Smooth muscle cell (in vitro differentiated cells): ENCODE results near the gene NDUFA13. TPM values are rescaled to one million over a fixed set of nuclear protein-coding genes. Genes with fewer than 3 reads are reported as not detected.
A peak's percentile ranks its signal among the peaks of the same experiment; 100 is the strongest.

Experiments
- DNase-seq: peaks from one replicate; lab custom pipeline; 2025; ENCODE audit not compliant: unreplicated experiment; lab: John Stamatoyannopoulos, UW
- H2AFZ ChIP-seq: fragments of 200-600 bp; sonication (generic); 2 replicates; pipeline ENCODE4 v1.6.0; 2016; ENCODE audit warnings: antibody characterized with exemption, low read depth, mild to moderate bottlenecking
- H3F3A ChIP-seq: fragments of 200-600 bp; sonication (generic); 2 replicates; pipeline ENCODE4 v1.6.0; 2017; ENCODE audit warnings: antibody characterized with exemption, low read depth
- H3K27ac ChIP-seq: fragments of 200-600 bp; sonication (generic); 2 replicates; pipeline ENCODE4 v1.5.1; 2016; ENCODE audit warnings: low read depth, mild to moderate bottlenecking
- H3K27me3 ChIP-seq: fragments of 200-600 bp; sonication (generic); 2 replicates; pipeline ENCODE4 v1.6.1; 2016; ENCODE audit warnings: low read depth, mild to moderate bottlenecking
- H3K36me3 ChIP-seq: fragments of 200-600 bp; sonication (generic); 2 replicates; pipeline ENCODE4 v1.5.1; 2016; ENCODE audit warnings: low read depth
- H3K4me1 ChIP-seq: fragments of 200-600 bp; sonication (generic); 2 replicates; pipeline ENCODE4 v1.5.1; 2016; ENCODE audit warnings: low read depth
- H3K4me2 ChIP-seq: fragments of 200-600 bp; sonication (generic); 2 replicates; pipeline ENCODE4 v1.6.0; 2016; ENCODE audit warnings: mild to moderate bottlenecking
- H3K4me3 ChIP-seq: fragments of 200-600 bp; sonication (generic); 2 replicates; pipeline ENCODE4 v1.5.1; 2016; ENCODE audit warnings: mild to moderate bottlenecking
- H3K79me2 ChIP-seq: fragments of 200-600 bp; sonication (generic); 2 replicates; pipeline ENCODE4 v1.6.0; 2016; ENCODE audit warnings: low read depth, mild to moderate bottlenecking
- H3K9ac ChIP-seq: fragments of 200-600 bp; sonication (generic); 2 replicates; pipeline ENCODE4 v1.6.0; 2016; ENCODE audit warnings: low read depth
- H3K9me3 ChIP-seq: fragments of 200-600 bp; sonication (generic); replicated peaks from 2 replicates; pipeline ENCODE4 v1.5.1; 2016; ENCODE audit warnings: low read depth
- H4K20me1 ChIP-seq: fragments of 200-600 bp; sonication (generic); 2 replicates; pipeline ENCODE4 v1.6.0; 2016; ENCODE audit warnings: low read depth
- WGBS: methylation state at CpG from one replicate; pipeline ENCODE4 v1.1.7; 2016; ENCODE audit warnings: low lambda C conversion rate; 5-methylcytosine and 5-hydroxymethylcytosine counted together
- polyA plus RNA-seq: library from polyadenylated mRNA; unstranded; fragments of >200 nt; fragmentation: Nextera tagmentation; extraction: Ambion mirVana; gene quantifications from 2 replicates; pipeline ENCODE4 v1.2.1, GENCODE V29; 2016
- total RNA-seq: library from RNA; depleted of rRNA; stranded (reverse); fragments of >200 nt; gene quantifications from 2 replicates; pipeline ENCODE4 v1.2.3, GENCODE V29; 2014
- TF ChIP-seq, protein P1 (sequence below): fragments of 200-600 bp; sonication (generic); IDR thresholded peaks from 2 replicates; pipeline ENCODE4 v1.5.1; 2017; ENCODE audit warnings: borderline replicate concordance, mild to moderate bottlenecking, antibody characterized with exemption; ENCODE audit not compliant: insufficient read depth, poor library complexity, severe bottlenecking

NDUFA13 gene
- total and polyA plus RNA-seq, 2 experiments from 2014 or later: 42.3 to 559 TPM

DNA sequence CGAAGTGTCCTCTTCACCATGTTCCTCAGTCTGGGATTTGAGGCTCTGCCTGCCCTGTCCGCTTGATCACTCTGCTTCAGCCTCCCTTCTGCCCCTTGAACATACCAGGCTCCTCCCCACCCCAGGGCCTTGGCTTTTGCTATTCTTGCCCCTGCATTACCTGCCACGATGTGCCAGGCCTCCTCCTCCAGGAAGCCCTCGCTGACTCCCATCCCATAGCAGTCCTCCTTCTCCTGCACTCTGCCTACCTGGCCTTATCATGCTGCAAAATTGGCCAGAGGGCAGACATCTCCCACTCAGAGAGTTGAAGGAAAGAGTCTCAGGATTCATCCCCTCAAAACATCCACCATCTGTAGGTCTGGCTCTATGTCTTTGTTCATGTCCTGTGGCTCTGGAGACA, 14.9 kb downstream of the NDUFA13 start:
- Histone ChIP-seq H3F3A (no peaks in the 10 kb centered on the region), H3K4me3 (no peak overlapping the region), H4K20me1 (peaks cover 22% of the 10 kb centered on the region), H3K4me2 (no peak overlapping the region), H3K27me3 (no peaks in the 10 kb centered on the region), H3K36me3 (no peaks in the 10 kb centered on the region), H3K27ac (no peak overlapping the region), H3K9ac (no peak overlapping the region), H3K79me2 (no peaks in the 10 kb centered on the region), H3K4me1 (no peaks in the 10 kb centered on the region), H2AFZ (no peak overlapping the region), H3K9me3 (no peaks in the 10 kb centered on the region)
- DNase-seq: no peak
- TF ChIP-seq, protein P1, sequence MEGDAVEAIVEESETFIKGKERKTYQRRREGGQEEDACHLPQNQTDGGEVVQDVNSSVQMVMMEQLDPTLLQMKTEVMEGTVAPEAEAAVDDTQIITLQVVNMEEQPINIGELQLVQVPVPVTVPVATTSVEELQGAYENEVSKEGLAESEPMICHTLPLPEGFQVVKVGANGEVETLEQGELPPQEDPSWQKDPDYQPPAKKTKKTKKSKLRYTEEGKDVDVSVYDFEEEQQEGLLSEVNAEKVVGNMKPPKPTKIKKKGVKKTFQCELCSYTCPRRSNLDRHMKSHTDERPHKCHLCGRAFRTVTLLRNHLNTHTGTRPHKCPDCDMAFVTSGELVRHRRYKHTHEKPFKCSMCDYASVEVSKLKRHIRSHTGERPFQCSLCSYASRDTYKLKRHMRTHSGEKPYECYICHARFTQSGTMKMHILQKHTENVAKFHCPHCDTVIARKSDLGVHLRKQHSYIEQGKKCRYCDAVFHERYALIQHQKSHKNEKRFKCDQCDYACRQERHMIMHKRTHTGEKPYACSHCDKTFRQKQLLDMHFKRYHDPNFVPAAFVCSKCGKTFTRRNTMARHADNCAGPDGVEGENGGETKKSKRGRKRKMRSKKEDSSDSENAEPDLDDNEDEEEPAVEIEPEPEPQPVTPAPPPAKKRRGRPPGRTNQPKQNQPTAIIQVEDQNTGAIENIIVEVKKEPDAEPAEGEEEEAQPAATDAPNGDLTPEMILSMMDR: no peak
- 97% methylated on average over 4 of the region's 4 CpGs for WGBS

DNA sequence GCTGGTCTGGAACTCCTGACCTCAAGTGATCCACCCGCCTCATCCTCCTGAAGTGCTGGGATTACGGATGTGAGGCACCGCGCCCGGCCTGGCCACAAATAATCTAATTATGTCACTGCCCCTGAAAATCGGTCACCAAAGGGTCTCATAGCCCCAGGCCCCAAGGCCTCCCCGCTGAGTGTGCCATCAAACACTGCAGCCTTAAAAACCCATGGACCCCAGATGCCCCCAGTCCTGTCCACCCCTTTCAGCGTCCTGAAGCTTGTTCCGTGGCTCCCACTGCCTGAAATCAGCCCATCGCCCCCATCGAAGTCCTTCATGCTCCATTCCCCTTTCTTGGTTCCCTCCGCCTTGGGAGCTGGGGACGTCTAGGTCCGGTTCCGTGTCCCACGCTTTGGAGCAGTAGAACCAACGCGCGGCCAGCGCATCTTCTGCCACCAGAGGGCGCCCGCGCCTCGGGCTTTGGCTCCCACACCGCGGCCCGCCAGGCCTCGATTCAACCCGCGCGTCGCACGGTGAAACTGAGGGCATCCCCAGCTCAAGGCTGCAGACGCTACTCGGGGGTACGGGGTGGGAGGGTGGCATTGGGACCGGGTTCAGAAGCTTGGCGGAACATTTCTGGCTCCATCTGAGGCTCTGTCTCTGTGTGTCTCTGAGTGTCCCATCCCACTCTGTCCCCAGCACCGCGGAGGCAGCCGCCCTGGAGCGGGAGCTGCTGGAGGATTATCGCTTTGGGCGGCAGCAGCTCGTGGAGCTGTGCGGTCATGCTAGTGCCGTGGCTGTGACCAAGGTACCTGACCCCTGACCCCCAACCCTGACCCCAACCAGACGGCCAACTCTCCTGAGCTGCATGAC, 16.2 kb downstream of the NDUFA13 start:
- Histone ChIP-seq H3K27ac (no peak overlapping the region), H4K20me1 (peaks cover 9% of the 10 kb centered on the region), H3K9ac (no peak overlapping the region), H3F3A (no peaks in the 10 kb centered on the region), H3K79me2 (no peaks in the 10 kb centered on the region), H3K4me2 (no peak overlapping the region), H3K9me3 (no peaks in the 10 kb centered on the region), H3K27me3 (no peaks in the 10 kb centered on the region), H3K36me3 (no peaks in the 10 kb centered on the region), H3K4me1 (no peaks in the 10 kb centered on the region), H2AFZ (no peak overlapping the region), H3K4me3 (no peak overlapping the region)
- TF ChIP-seq, protein P1: peak; percentile 99
- DNase-seq: peak; percentile 43
- 31% methylated on average over 48 of the region's 48 CpGs for WGBS

DNA sequence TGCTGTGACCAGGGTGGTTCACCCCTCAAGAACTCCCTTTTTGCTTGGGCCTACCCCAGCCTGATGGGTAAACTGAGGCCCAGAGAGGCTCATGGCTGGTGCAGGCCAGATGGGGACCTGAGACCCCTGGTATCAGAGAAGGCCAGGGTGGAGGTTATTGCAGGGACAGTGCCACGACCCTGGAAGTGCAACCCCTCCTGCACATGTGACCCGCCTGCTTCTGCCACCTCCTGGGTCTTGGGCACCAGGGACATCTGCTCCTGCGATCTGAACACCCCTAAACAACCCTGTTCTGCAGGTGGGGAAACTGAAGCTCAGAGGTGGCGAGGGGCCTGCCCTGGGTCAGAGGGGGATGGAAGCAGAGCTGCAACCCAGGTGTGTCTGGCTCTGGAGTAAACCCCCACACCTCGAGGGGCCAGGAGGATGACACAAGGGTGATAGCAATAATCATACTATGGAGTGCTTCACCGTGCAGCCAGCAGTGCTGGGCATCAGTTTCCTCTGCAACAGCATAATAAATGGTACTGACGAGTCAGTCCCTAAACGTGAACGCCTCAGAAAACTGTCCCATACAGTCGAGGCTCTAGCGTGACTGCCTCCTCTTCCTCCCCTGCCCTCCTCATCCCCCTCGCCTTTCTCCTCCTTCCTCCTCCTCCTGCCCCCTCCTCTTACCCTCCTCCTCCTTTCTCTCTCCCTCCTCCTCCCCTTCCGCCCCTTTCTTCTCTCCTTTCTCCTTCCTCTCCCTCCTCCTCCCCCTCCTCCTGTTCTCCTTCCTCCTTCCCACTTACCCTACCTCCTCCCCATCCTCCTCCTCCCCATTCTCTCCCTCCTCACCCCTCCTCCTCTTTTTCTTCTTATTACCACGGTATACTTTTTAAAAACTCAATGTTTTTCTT, 17.0 kb downstream of the NDUFA13 start:
- H3K4me2 ChIP-seq: peak overlapping the region; percentile 14
- no peak overlapping the region for H3K9ac ChIP-seq
- no peaks in the 10 kb centered on the region for H3K79me2 ChIP-seq
- TF ChIP-seq, protein P1: no peak
- peak overlapping the region; percentile 35 for H3K27ac ChIP-seq
- no peak overlapping the region for H3K4me3 ChIP-seq
- H3K4me1 ChIP-seq: no peaks in the 10 kb centered on the region
- 78% methylated on average over 12 of the region's 14 CpGs for WGBS
- no peaks in the 10 kb centered on the region for H3K36me3 ChIP-seq
- no peaks in the 10 kb centered on the region for H4K20me1 ChIP-seq
- no peak for DNase-seq
- no peaks in the 10 kb centered on the region for H3K9me3 ChIP-seq
- no peaks in the 10 kb centered on the region for H3K27me3 ChIP-seq
- H2AFZ ChIP-seq: no peak overlapping the region
- H3F3A ChIP-seq: no peaks in the 10 kb centered on the region
